Left ventricle myocardium inferior (tissue), 1 donor: ENCODE data around the gene CIDEB. TPM values are rescaled to one million over a fixed set of nuclear protein-coding genes. Genes with fewer than 3 reads are reported as not detected.

ENCODE experiments used
- DNase-seq: peaks from one replicate; pipeline ENCODE4 v3.0.0-alpha.2; 2020
- H3K27ac ChIP-seq: fragments of 200-600 bp; replicated peaks from 2 replicates; pipeline ENCODE4 v1.8.0; 2021
- H3K27me3 ChIP-seq: fragments of 200-600 bp; 2 replicates; pipeline ENCODE4 v1.8.0; 2021; ENCODE audit warnings: low read depth
- H3K36me3 ChIP-seq: fragments of 200-600 bp; 2 replicates; pipeline ENCODE4 v1.8.0; 2021
- H3K4me1 ChIP-seq: fragments of 200-600 bp; 2 replicates; pipeline ENCODE4 v1.8.0; 2021
- H3K4me3 ChIP-seq: fragments of 200-600 bp; 2 replicates; pipeline ENCODE4 v1.8.0; 2021; ENCODE audit warnings: mild to moderate bottlenecking, moderate library complexity
- H3K9me3 ChIP-seq: fragments of 200-600 bp; replicated peaks from 2 replicates; pipeline ENCODE4 v1.8.0; 2021
- intact Hi-C: fragments of 100-400 bp; cut with micrococcal nuclease; formaldehyde crosslinking; loops from one replicate; pipeline ENCODE4 v1.11.0; 2022
- total RNA-seq: library from RNA; stranded (reverse); fragmentation: NEBNext Ultra II Directional; extraction: Animal tissue kit (Norgen Biotek cat#: 25700); gene quantifications from one replicate; pipeline ENCODE4 v1.2.1, GENCODE V29; 2021
- TF ChIP-seq, protein P1 (sequence below): fragments of 200-600 bp; IDR thresholded peaks from 2 replicates; pipeline ENCODE4 v1.8.0; 2021; ENCODE audit warnings: antibody characterized with exemption, mild to moderate bottlenecking, borderline replicate concordance
- donor health status: DM: no; HTN: yes; CAD: no; lungs with severe emphysema.

Gene CIDEB
- total RNA-seq, 1 donor from 2014 or later: 3.1 TPM

DNA sequence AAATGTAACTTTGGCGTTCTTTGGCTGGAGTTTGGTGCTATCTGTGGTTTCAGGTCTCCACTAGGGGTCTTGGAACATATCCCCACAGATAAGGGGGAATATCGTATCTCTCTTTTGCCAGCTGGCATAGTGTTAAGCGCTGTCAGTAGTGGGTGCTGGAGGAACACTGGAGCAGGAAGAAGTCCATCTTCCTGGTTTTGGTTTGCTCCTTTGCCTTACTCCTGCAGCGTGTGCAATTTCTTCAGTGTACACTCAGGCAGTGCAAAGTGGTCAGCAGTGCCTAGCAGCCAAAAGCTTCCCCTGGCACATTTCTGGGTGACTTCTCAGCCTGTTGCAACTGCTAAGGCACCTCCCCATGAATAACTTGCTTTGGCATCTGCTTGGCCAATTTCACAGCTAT is 43.7 kb upstream of the CIDEB start:
- H3K4me3 ChIP-seq: no peak overlapping the region
- DNase-seq: no peak
- H3K9me3 ChIP-seq: no peaks in the 10 kb centered on the region
- H3K27me3 ChIP-seq: peaks cover 41% of the 10 kb centered on the region
- peaks cover 15% of the 10 kb centered on the region for H3K4me1 ChIP-seq
- no peak overlapping the region for H3K27ac ChIP-seq
- no peaks in the 10 kb centered on the region for H3K36me3 ChIP-seq
- TF ChIP-seq, protein P1, sequence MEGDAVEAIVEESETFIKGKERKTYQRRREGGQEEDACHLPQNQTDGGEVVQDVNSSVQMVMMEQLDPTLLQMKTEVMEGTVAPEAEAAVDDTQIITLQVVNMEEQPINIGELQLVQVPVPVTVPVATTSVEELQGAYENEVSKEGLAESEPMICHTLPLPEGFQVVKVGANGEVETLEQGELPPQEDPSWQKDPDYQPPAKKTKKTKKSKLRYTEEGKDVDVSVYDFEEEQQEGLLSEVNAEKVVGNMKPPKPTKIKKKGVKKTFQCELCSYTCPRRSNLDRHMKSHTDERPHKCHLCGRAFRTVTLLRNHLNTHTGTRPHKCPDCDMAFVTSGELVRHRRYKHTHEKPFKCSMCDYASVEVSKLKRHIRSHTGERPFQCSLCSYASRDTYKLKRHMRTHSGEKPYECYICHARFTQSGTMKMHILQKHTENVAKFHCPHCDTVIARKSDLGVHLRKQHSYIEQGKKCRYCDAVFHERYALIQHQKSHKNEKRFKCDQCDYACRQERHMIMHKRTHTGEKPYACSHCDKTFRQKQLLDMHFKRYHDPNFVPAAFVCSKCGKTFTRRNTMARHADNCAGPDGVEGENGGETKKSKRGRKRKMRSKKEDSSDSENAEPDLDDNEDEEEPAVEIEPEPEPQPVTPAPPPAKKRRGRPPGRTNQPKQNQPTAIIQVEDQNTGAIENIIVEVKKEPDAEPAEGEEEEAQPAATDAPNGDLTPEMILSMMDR: no peak
- intact Hi-C loops: no loop called here

DNA sequence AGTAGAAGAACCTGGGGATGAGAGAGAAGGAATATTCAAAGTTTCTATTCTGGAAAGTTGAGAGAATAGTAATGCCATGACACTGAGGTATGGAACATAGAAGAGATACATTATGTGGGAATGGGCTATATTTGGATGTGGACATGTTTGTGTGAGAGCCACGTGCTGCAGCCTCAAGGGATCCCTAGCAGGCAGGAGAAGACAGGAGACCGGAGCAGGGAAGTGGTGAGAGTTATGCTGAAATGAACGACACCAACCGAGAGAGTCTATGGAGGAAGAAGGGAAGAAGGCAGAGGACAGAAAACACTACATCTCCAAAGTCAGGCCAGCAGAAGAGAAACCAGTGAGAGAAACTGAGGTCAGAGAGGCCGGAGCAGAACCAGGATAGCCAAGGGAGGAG is 42.0 kb upstream of the CIDEB start:
- DNase-seq: no peak
- H3K36me3 ChIP-seq: no peaks in the 10 kb centered on the region
- no peak overlapping the region for H3K27ac ChIP-seq
- intact Hi-C loops: no loop called here
- H3K4me1 ChIP-seq: peaks cover 17% of the 10 kb centered on the region
- no peak overlapping the region for H3K4me3 ChIP-seq
- H3K27me3 ChIP-seq: peaks cover 44% of the 10 kb centered on the region
- no peaks in the 10 kb centered on the region for H3K9me3 ChIP-seq
- TF ChIP-seq, protein P1: no peak

DNA sequence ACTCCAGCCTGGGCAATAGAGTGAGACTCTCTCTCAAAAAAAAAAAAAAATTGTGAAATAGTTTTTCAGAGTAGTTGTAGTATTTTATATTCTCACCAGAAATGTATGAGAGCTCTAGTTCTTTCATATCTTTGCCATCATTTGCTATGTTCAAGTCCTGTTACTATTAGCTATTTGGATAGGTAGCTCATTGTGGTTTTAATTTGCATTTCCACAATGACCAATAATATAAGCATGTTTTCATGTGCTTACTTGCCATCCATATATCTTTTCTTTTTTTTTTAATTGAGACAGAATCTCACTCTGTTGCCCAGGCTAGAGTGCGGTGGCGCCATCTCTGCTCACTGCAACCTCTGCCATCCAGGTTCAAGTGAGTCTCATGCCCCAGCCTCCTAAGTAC is 40.4 kb upstream of the CIDEB start:
- Histone ChIP-seq H3K9me3 (no peaks in the 10 kb centered on the region), H3K4me1 (peaks cover 17% of the 10 kb centered on the region), H3K36me3 (no peaks in the 10 kb centered on the region), H3K27ac (peak overlapping the region; percentile 71), H3K4me3 (no peak overlapping the region), H3K27me3 (peaks cover 45% of the 10 kb centered on the region)
- intact Hi-C loops: no loop called here
- DNase-seq: no peak
- TF ChIP-seq, protein P1: no peak

DNA sequence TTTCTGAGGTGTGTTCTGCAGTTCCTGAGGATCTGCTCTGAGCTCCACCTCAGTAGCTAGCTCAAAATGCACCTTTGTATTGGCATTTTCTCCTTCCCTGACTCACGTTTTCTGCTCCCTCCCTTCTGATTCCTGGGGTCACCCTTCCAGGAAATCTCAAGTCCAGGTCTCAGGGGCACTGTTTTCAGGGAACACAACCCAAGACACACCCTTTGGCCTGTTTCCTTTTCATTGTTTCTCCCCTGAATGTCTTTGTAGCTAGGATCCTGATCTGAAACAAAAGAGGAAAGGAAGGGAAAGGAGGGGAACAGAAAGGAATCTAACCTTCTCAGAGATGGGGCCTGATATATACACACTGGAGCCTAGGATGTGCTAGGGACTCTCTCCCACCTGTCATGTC is 39.4 kb upstream of the CIDEB start:
- Histone ChIP-seq H3K4me3 (no peak overlapping the region), H3K27ac (peak overlapping the region; percentile 71), H3K4me1 (peaks cover 17% of the 10 kb centered on the region), H3K36me3 (no peaks in the 10 kb centered on the region), H3K9me3 (no peaks in the 10 kb centered on the region), H3K27me3 (peaks cover 35% of the 10 kb centered on the region)
- TF ChIP-seq, protein P1: no peak
- intact Hi-C loops: no loop called here
- DNase-seq: no peak

DNA sequence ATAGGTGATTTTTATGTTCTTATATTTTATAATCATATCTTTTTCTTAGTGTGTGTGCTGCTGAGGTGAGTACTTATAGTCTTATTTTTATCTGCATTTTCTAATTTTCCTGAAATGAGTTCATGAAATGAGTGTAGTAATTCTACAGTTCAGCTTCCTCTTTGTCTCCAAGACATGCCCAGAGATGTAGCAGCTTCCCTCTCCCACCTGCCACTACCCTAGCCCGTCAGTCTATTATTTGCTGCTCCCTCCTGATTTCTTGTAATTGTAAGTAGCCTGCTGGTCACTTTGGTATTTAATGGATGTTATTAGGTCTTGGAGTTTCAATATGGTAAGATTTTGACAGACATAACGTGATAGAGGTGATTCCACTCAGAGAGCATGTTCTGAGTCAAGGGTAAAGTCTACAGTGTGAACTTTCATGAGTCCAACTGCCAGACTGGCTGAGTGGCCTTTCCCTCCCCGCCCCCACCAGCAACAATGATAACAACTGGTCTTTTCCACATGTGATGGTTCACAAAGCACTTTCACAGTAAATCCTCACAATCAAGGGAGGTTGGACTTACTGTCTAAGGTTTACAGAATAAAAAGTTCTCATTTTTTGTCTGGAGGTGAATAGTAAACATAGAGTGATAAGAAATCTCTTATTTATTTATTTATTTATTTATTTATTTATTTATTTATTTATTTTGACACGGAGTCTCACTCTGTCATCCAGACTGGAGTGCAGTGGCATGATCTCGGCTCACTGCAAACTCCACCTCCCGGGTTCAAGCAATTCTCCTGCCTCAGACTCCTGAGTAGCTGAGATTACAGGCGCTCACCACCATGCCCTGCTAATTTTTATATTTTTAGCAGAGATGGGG is 36.3 kb upstream of the CIDEB start:
- no peak for DNase-seq
- TF ChIP-seq, protein P1: no peak
- Histone ChIP-seq H3K36me3 (no peaks in the 10 kb centered on the region), H3K27ac (no peak overlapping the region), H3K4me3 (no peak overlapping the region), H3K27me3 (peaks cover 41% of the 10 kb centered on the region), H3K9me3 (no peaks in the 10 kb centered on the region), H3K4me1 (peaks cover 30% of the 10 kb centered on the region)
- intact Hi-C loops: no loop called here
